Karpas-422 (cell line): Measurements from ENCODE around the gene FBLN5. TPM values are rescaled to one million over a fixed set of nuclear protein-coding genes. Genes with fewer than 3 reads are reported as not detected.

Experiments
- DNase-seq: peaks from one replicate; pipeline ENCODE4 v3.0.0-alpha.2; 2015
- H2AFZ ChIP-seq: fragments of 200-600 bp; sonication (generic); 2 replicates; pipeline ENCODE4 v1.6.1; 2014; ENCODE audit warnings: antibody characterized with exemption, low read length, mixed read lengths
- H3K27ac ChIP-seq: fragments of 200-600 bp; sonication (generic); 2 replicates; pipeline ENCODE4 v1.5.1; 2014; ENCODE audit warnings: mild to moderate bottlenecking, low read length, moderate library complexity
- H3K27me3 ChIP-seq: fragments of 200-600 bp; sonication (generic); 2 replicates; pipeline ENCODE4 v1.6.1; 2014; ENCODE audit warnings: low read length, mixed read lengths
- H3K36me3 ChIP-seq: fragments of 200-600 bp; sonication (generic); 2 replicates; pipeline ENCODE4 v1.6.1; 2014; ENCODE audit warnings: low read length, mixed read lengths; ENCODE audit not compliant: insufficient read depth
- H3K4me1 ChIP-seq: fragments of 200-600 bp; sonication (generic); 2 replicates; pipeline ENCODE4 v1.6.1; 2014; ENCODE audit warnings: mild to moderate bottlenecking, low read length, mixed read lengths
- H3K4me2 ChIP-seq: fragments of 200-600 bp; sonication (generic); 2 replicates; pipeline ENCODE4 v1.6.1; 2014; ENCODE audit warnings: low read length, low read depth, mild to moderate bottlenecking; ENCODE audit not compliant: poor library complexity, severe bottlenecking
- H3K4me3 ChIP-seq: fragments of 200-600 bp; sonication (generic); 2 replicates; pipeline ENCODE4 v1.5.1; 2014; ENCODE audit warnings: mild to moderate bottlenecking, antibody characterized with exemption, low read length, mixed read lengths
- H3K79me2 ChIP-seq: fragments of 200-600 bp; sonication (generic); 2 replicates; pipeline ENCODE4 v1.6.1; 2014; ENCODE audit warnings: mild to moderate bottlenecking, low read length, mixed read lengths
- H3K9ac ChIP-seq: fragments of 200-600 bp; sonication (generic); 2 replicates; pipeline ENCODE4 v1.6.0; 2014; ENCODE audit warnings: low read length
- H3K9me2 ChIP-seq: fragments of 200-600 bp; sonication (generic), shearing (Covaris generic); replicated peaks from 2 replicates; pipeline ENCODE4 v1.6.0; 2014; ENCODE audit warnings: mild to moderate bottlenecking, low read length, moderate library complexity; ENCODE audit not compliant: insufficient read depth
- H3K9me3 ChIP-seq: fragments of 300-700, 200-600 bp; sonication (generic); 2 replicates; pipeline ENCODE4 v1.6.1; 2014; ENCODE audit warnings: low read length, mixed read lengths
- H4K20me1 ChIP-seq: fragments of 200-600 bp; sonication (generic); 2 replicates; pipeline ENCODE4 v1.6.1; 2014; ENCODE audit warnings: mild to moderate bottlenecking, antibody characterized with exemption, low read length, low read depth; ENCODE audit not compliant: insufficient read depth
- total RNA-seq: library from RNA; depleted of rRNA; stranded (reverse); fragments of >200 nt; shearing (Covaris generic); gene quantifications from 2 replicates; pipeline ENCODE4 v1.2.3, GENCODE V29; 2014; ENCODE audit warnings: low replicate concordance

The FBLN5 gene
- total RNA-seq, 1 experiment from 2014 or later = not detected

GRCh38 chr14:91904956-91905645 lies 42.4 kb downstream of the FBLN5 start:
- DNase-seq = no peak
- Histone ChIP-seq H3K27me3 (no peaks in the 10 kb centered on the region), H3K79me2 (no peaks in the 10 kb centered on the region), H3K27ac (no peak overlapping the region), H4K20me1 (no peaks in the 10 kb centered on the region), H3K4me2 (no peak overlapping the region), H3K9me2 (no peaks in the 10 kb centered on the region), H3K4me1 (no peaks in the 10 kb centered on the region), H3K36me3 (no peaks in the 10 kb centered on the region), H3K4me3 (no peak overlapping the region), H2AFZ (no peak overlapping the region), H3K9me3 (no peaks in the 10 kb centered on the region), H3K9ac (no peak overlapping the region)

- Histone ChIP-seq H3K9me3 (no peaks in the 10 kb centered on the region), H3K79me2 (no peaks in the 10 kb centered on the region), H3K4me2 (no peak overlapping the region), H4K20me1 (no peaks in the 10 kb centered on the region), H3K9me2 (no peaks in the 10 kb centered on the region), H3K9ac (no peak overlapping the region), H3K36me3 (no peaks in the 10 kb centered on the region), H3K4me1 (no peaks in the 10 kb centered on the region), H3K27me3 (no peaks in the 10 kb centered on the region), H2AFZ (no peak overlapping the region), H3K27ac (no peak overlapping the region), H3K4me3 (no peak overlapping the region)
- DNase-seq = no peak
Observed at GRCh38 chr14:91904483-91904882, 43.0 kb downstream of the FBLN5 start.

GRCh38 chr14:91903070-91903469 lies 44.4 kb downstream of the FBLN5 start:
- H3K9me3 ChIP-seq = no peaks in the 10 kb centered on the region
- no peak overlapping the region for H3K4me3 ChIP-seq
- no peaks in the 10 kb centered on the region for H4K20me1 ChIP-seq
- no peaks in the 10 kb centered on the region for H3K4me1 ChIP-seq
- H3K27me3 ChIP-seq = no peaks in the 10 kb centered on the region
- H3K36me3 ChIP-seq = no peaks in the 10 kb centered on the region
- H3K27ac ChIP-seq = no peak overlapping the region
- no peak for DNase-seq
- H3K79me2 ChIP-seq = no peaks in the 10 kb centered on the region
- H3K4me2 ChIP-seq = no peak overlapping the region
- H3K9ac ChIP-seq = no peak overlapping the region
- no peaks in the 10 kb centered on the region for H3K9me2 ChIP-seq
- H2AFZ ChIP-seq = no peak overlapping the region

GRCh38 chr14:91902336-91902735 lies 45.2 kb downstream of the FBLN5 start:
- H3K9ac ChIP-seq = no peak overlapping the region
- no peak for DNase-seq

GRCh38 chr14:91901449-91902226 lies 45.9 kb downstream of the FBLN5 start:
- no peak for DNase-seq
- Histone ChIP-seq H3K36me3 (no peaks in the 10 kb centered on the region), H3K4me1 (no peaks in the 10 kb centered on the region), H3K27ac (no peak overlapping the region), H4K20me1 (no peaks in the 10 kb centered on the region), H2AFZ (no peak overlapping the region), H3K4me2 (no peak overlapping the region), H3K79me2 (no peaks in the 10 kb centered on the region), H3K27me3 (no peaks in the 10 kb centered on the region), H3K9me3 (no peaks in the 10 kb centered on the region), H3K9ac (no peak overlapping the region), H3K9me2 (no peaks in the 10 kb centered on the region), H3K4me3 (no peak overlapping the region)

More at GRCh38 chr14:91902336-91902735, 45.2 kb downstream of the FBLN5 start:
- H3K9me3 ChIP-seq = no peaks in the 10 kb centered on the region
- no peak overlapping the region for H3K4me2 ChIP-seq
- no peaks in the 10 kb centered on the region for H3K4me1 ChIP-seq
- H3K27ac ChIP-seq = no peak overlapping the region
- no peak overlapping the region for H2AFZ ChIP-seq
- no peak overlapping the region for H3K4me3 ChIP-seq
- no peaks in the 10 kb centered on the region for H3K9me2 ChIP-seq
- H3K79me2 ChIP-seq = no peaks in the 10 kb centered on the region
- H3K27me3 ChIP-seq = no peaks in the 10 kb centered on the region
- no peaks in the 10 kb centered on the region for H4K20me1 ChIP-seq
- H3K36me3 ChIP-seq = no peaks in the 10 kb centered on the region

- Histone ChIP-seq H2AFZ (no peak overlapping the region), H3K9ac (no peak overlapping the region), H3K79me2 (no peaks in the 10 kb centered on the region), H3K4me3 (no peak overlapping the region), H3K4me1 (no peaks in the 10 kb centered on the region), H3K9me3 (no peaks in the 10 kb centered on the region), H3K36me3 (no peaks in the 10 kb centered on the region), H3K27ac (no peak overlapping the region), H3K27me3 (no peaks in the 10 kb centered on the region), H3K4me2 (no peak overlapping the region), H3K9me2 (no peaks in the 10 kb centered on the region), H4K20me1 (no peaks in the 10 kb centered on the region)
- no peak for DNase-seq
Observed at GRCh38 chr14:91899806-91900205, 47.7 kb downstream of the FBLN5 start.

- H3K9me3 ChIP-seq = no peaks in the 10 kb centered on the region
- H3K4me2 ChIP-seq = no peak overlapping the region
- no peak overlapping the region for H2AFZ ChIP-seq
- no peaks in the 10 kb centered on the region for H3K4me1 ChIP-seq
- no peak overlapping the region for H3K4me3 ChIP-seq
- H3K9me2 ChIP-seq = no peaks in the 10 kb centered on the region
- DNase-seq = no peak
- no peaks in the 10 kb centered on the region for H4K20me1 ChIP-seq
- H3K9ac ChIP-seq = no peak overlapping the region
- H3K79me2 ChIP-seq = no peaks in the 10 kb centered on the region
- no peak overlapping the region for H3K27ac ChIP-seq
- H3K27me3 ChIP-seq = no peaks in the 10 kb centered on the region
- no peaks in the 10 kb centered on the region for H3K36me3 ChIP-seq
Observed at GRCh38 chr14:91899213-91899612, 48.3 kb downstream of the FBLN5 start.

- H3K9ac ChIP-seq = no peak overlapping the region
- H3K27me3 ChIP-seq = no peaks in the 10 kb centered on the region
- H3K27ac ChIP-seq = no peak overlapping the region
- H4K20me1 ChIP-seq = no peaks in the 10 kb centered on the region
- no peak overlapping the region for H3K4me3 ChIP-seq
- no peaks in the 10 kb centered on the region for H3K9me3 ChIP-seq
- no peaks in the 10 kb centered on the region for H3K9me2 ChIP-seq
- no peak for DNase-seq
- H3K4me2 ChIP-seq = no peak overlapping the region
- H3K4me1 ChIP-seq = no peaks in the 10 kb centered on the region
- H2AFZ ChIP-seq = no peak overlapping the region
- H3K36me3 ChIP-seq = no peaks in the 10 kb centered on the region
- no peaks in the 10 kb centered on the region for H3K79me2 ChIP-seq
Observed at GRCh38 chr14:91898372-91898771, 49.1 kb downstream of the FBLN5 start.
